Fibroblast of villous mesenchyme (primary cell): Measurements from ENCODE around the gene SRRM2. TPM values are rescaled to one million over a fixed set of nuclear protein-coding genes. Genes with fewer than 3 reads are reported as not detected.

Source experiments
- DNase-seq: peaks from one replicate; pipeline ENCODE4 v3.0.0-alpha.2; 2010; ENCODE audit warnings: low read depth
- H3K4me3 ChIP-seq: 2 replicates; pipeline ENCODE4 v1.5.1; 2011; ENCODE audit warnings: low read depth, mild to moderate bottlenecking, low read length
- total RNA-seq: library from RNA; depleted of rRNA; stranded (reverse); fragments of >200 nt; gene quantifications from 2 replicates; pipeline ENCODE4 v1.2.3, GENCODE V29; 2012
- TF ChIP-seq, protein P1 (sequence below): IDR thresholded peaks from 2 replicates; pipeline ENCODE4 v1.5.1; 2012; ENCODE audit warnings: low read depth, mild to moderate bottlenecking, low read length; ENCODE audit not compliant: insufficient read depth

Gene SRRM2
- total RNA-seq, 1 donor = 62.2 TPM

DNA sequence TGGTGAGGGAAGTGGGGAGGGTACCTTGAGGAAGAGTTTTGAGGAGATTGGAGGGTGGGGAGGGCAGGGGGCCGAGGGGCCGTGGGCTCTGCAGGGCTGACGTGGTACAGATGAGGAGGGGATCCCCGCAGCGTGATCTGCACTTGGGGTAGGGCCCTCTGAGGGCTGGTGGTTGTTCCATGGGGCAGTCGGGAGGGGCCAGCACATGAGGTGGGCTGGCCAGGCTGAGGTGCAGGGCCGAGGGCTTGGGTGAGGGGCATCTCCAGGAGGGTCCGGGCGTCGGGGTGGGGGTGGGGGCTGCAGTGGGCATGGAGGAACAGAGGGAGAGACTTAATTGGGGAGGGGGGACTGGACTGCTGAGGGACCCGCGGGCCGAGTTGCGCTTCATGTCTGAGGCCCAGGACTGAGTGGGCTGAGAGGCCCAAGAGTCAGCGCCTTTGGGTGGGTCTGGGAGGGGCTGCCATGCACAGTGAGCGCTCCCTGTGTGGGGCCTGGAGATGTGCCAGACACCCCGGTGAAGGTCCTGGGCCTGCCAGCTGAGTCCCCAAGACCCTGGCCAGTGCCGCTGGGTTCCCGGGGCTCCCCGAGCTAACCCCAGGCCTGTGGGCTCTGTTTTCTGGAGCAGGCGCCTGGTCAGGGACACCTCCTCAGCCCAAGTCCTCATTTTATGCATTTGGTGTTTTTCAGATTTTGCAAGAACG lies 45.7 kb upstream of the SRRM2 start:
- no peak overlapping the region for H3K4me3 ChIP-seq
- TF ChIP-seq, protein P1, sequence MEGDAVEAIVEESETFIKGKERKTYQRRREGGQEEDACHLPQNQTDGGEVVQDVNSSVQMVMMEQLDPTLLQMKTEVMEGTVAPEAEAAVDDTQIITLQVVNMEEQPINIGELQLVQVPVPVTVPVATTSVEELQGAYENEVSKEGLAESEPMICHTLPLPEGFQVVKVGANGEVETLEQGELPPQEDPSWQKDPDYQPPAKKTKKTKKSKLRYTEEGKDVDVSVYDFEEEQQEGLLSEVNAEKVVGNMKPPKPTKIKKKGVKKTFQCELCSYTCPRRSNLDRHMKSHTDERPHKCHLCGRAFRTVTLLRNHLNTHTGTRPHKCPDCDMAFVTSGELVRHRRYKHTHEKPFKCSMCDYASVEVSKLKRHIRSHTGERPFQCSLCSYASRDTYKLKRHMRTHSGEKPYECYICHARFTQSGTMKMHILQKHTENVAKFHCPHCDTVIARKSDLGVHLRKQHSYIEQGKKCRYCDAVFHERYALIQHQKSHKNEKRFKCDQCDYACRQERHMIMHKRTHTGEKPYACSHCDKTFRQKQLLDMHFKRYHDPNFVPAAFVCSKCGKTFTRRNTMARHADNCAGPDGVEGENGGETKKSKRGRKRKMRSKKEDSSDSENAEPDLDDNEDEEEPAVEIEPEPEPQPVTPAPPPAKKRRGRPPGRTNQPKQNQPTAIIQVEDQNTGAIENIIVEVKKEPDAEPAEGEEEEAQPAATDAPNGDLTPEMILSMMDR = no peak
- no peak for DNase-seq

DNA sequence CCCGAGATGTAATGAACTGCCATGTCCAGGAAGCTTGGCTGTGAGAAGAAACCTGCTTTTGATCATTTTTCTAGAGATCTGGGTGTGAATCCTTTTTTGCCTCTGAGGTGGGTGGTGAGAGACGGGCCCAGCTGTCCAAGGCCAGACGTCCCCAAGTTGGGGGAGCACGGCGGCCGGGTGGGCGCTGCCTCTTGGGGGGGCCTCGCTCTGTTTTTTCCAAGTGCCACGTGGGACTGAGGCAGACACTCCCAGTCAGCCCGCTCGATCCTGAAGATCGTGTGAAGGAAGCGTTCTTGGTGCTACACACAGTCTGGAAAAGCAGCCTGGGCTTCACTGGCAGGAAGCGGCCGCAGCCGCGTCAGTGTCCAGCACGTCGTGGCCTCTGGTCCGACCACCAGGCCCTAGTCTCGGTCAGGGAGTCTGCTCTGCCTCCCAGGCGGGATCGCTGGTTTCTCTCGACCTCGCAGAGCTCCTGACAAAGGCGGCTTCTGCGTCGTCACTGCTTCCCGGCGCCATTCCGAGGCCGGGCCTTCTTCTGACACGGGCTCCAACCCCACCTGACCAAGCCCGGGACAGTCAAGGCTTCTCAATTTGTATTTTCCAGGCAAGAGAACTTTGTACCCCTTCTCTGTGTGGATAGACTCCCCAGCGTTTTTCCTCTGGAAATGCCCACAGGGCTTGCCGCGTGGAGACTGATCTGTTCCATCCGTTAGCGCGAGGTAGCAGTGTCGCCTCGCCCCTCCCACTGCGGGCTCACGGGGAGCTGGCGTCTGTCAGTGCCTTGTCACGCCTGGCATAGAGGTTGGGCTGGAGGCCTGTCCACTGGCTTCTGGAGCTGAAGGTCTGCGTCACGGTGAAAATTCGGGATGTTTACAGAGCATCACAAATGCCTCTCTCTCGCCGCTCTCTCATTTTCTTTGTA lies 44.8 kb upstream of the SRRM2 start:
- TF ChIP-seq, protein P1 = no peak
- no peak for DNase-seq
- no peak overlapping the region for H3K4me3 ChIP-seq

GRCh38 chr16:2708290-2708639 lies 44.2 kb upstream of the SRRM2 start:
- no peak overlapping the region for H3K4me3 ChIP-seq
- TF ChIP-seq, protein P1 = no peak
- no peak for DNase-seq

GRCh38 chr16:2708955-2709587 lies 43.4 kb upstream of the SRRM2 start:
- TF ChIP-seq, protein P1 = no peak
- no peak for DNase-seq
- no peak overlapping the region for H3K4me3 ChIP-seq

GRCh38 chr16:2709588-2709984 lies 42.9 kb upstream of the SRRM2 start:
- DNase-seq = no peak
- no peak overlapping the region for H3K4me3 ChIP-seq
- TF ChIP-seq, protein P1 = no peak

DNA sequence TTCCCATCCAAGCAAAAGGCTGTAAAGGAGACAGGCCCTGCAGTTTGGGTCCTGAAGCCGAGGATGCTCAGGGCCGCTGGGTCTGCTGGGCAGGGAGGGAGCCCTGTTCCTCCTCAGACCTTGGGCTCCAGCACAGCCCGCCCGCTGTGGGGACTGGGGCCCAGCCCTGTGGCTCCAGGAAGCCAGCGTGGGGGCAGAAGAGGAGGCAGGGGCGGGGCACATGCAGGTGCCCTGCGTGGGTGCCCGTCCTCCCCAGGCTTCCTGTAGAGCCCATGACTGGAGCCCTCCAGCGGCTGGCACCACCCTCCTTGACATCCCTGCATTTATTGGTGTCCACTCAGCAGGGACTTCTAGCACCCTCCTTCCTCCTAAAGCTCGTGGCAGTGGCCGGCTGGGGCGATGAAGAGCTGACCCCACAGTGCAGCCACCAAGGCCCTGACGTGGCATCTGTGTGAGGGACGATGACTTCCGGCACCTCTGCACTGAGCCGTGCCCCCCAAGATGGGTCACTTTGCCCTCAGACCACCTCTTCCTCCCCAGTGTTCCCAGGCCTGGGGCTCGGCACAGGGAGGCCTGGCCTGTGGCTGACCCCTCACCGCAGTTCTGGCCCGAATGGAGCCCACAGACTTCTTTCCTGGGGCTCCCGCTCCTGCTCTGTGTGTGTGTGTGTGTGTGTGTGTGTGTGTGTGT lies 42.3 kb upstream of the SRRM2 start:
- no peak for DNase-seq
- TF ChIP-seq, protein P1 = no peak
- H3K4me3 ChIP-seq = no peak overlapping the region
